Hindlimb muscle (tissue), 1 donor: ENCODE data around the gene SUZ12. TPM values are rescaled to one million over a fixed set of nuclear protein-coding genes. Genes with fewer than 3 reads are reported as not detected.
"Not testable (repeated sequence)": the region's sequence is repeated elsewhere in the genome, so short reads cannot be mapped to it uniquely, and the experiment has no call there.

ENCODE experiments used
- DNase-seq: peaks from one replicate; pipeline ENCODE4 v3.0.0-alpha.2; 2013
- polyA plus RNA-seq: library from polyadenylated mRNA; unstranded; fragments of 120-200 nt; gene quantifications from one replicate; pipeline ENCODE4 v1.2.1, GENCODE V29; 2013; ENCODE audit not compliant: insufficient read length

SUZ12 gene
- polyA plus RNA-seq, 1 donor, result 20.0 TPM

DNA sequence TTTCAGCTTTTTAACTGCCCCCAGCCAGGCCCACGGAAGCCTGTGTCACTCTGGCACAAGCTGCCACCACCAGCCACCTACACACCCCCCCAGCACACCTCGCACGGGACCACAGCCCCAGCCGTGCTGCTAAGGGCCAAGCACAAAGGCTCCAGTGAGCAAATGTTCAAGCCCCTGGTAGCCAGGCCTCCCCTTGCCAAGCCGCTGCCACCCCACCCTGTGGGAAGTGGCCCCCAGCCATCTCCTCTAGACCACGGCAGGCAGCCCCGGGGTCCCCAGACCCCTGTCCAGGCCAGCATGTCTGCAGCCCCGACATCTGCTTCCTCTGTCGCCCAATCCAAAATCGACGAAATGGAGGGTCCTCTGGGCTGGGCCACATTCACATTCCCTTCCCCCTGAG, 105.5 kb downstream of the SUZ12 start:
- DNase-seq, result not testable (repeated sequence)

DNA sequence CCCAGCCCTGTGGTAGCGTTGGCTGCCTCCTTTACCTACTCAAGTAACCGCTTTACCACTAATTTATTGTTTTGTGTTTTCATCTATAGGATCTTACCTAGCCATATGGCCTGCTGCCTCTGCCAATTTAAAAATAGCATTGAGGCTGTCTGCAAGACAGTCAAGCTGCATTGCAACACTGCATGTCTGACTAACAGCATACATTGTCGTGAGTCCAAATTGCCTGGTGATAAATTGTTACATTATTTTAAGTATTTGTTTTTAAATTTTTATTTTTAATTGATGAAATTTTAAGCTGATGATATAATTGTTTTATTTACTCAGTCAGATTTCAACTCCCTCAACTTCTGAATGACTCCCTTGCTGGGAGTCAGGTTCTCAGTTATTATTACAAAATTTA, 108.8 kb downstream of the SUZ12 start:
- not testable (repeated sequence) for DNase-seq

- DNase-seq, result not testable (repeated sequence)
Measured at GRCh38 chr17:32047663-32048062, 110.9 kb downstream of the SUZ12 start.

Other genes with a start within 250 kb of the SUZ12 start
- 33.2 TPM for gene COPRS, start 77.8 kb upstream of the SUZ12 start, polyA plus RNA-seq
- gene UTP6, start 35.3 kb upstream of the SUZ12 start, polyA plus RNA-seq, result 48.4 TPM
- 13.8 TPM for gene LRRC37B, start 70.4 kb downstream of the SUZ12 start, polyA plus RNA-seq
- 38.6 TPM for gene RHOT1, start 205.5 kb downstream of the SUZ12 start, polyA plus RNA-seq